GM21515 (cell line): ENCODE data around the gene DNAH3.
"Not testable (repeated sequence)": the region's sequence is repeated elsewhere in the genome, so short reads cannot be mapped to it uniquely, and the experiment has no call there.

ENCODE experiments used
- ATAC-seq: cut with Tn5 transposase; IDR thresholded peaks from one replicate; pipeline ENCODE4 v1.9.1; 2021; ENCODE audit not compliant: unreplicated experiment

The DNAH3 gene

DNA sequence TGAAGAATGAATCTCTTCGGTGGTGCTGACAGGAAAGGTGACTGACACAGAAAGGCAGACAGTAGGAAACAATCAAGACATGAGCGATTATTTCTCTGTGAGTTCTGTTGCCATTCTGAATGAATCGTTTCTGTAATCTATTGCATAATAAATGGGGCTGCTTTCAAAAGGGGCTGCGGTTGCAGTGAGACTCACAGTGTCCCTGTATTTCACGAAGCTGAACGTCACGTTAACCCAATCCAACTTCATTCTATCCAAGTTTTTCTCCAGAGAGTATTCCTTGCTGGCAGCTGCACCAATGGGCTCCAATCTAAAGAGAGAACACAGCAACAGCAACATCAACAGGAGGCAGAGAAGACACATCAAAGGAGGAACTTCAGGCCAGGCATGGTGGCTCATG, 75.4 kb downstream of the DNAH3 start:
- no peak for ATAC-seq

DNA sequence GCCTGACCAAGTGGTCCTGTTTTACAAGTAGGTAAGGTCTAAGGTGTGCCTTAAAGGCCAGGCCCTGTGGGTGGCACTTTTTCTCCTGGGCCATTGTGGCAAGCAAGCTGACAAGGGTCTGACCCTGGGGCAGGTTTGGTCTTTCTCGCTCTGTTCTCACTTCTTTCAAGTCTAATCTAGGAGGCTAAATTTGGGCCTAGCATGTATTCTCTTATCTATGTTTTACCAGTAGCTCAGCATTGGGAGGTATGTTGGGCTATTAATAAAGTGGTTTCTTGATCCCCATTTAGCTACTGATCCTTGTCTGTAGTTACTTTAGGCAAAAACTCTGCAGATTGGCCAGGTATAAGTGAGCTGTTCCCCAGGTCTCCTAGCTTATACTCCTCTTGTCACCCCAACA, 77.7 kb downstream of the DNAH3 start:
- no peak for ATAC-seq

GRCh38 chr16:21071741-21072140, 78.9 kb downstream of the DNAH3 start:
- ATAC-seq, result no peak

- ATAC-seq, result no peak
Measured at GRCh38 chr16:21070564-21070963, 80.1 kb downstream of the DNAH3 start.

- no peak for ATAC-seq
Measured at GRCh38 chr16:21069986-21070385, 80.7 kb downstream of the DNAH3 start.

DNA sequence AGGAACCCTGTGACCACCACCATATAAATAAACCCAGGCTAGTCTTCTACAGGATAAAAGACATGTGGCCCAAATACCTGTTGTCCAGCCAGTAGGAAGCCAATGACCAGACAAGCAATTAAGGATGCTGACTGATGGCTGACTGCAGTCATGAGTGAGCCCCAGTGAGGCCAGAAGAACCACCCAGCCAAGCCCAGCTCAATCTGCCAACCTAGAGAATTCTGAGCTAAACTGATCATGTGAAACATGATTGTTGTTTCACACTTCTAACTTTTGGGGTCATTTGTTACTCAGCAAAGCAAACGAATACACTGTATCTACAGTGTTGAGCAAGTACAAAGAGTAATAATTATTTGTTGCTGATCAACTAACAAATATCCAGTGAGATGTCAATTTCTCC, 86.4 kb downstream of the DNAH3 start:
- no peak for ATAC-seq

DNA sequence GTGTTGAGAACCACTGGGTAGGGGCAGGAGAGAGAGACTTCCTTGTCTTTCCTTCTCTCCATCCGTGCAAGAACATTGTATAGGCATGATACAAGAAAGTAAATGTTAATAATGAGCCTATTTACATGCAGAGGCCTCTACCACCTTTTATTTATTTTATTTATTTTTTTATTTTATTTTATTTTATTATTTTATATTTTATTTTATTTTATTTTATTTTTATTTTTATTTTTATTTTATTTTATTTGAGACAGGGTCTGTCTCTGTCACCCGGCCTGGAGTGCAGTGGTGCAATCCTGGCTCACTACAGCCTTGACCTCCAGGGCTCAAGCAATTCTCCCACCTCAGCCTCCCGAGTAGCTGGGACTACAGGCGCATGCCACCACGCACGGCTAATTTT, 87.3 kb downstream of the DNAH3 start:
- ATAC-seq, result not testable (repeated sequence)

- no peak for ATAC-seq
Measured at GRCh38 chr16:21060027-21060510, 90.6 kb downstream of the DNAH3 start.

DNA sequence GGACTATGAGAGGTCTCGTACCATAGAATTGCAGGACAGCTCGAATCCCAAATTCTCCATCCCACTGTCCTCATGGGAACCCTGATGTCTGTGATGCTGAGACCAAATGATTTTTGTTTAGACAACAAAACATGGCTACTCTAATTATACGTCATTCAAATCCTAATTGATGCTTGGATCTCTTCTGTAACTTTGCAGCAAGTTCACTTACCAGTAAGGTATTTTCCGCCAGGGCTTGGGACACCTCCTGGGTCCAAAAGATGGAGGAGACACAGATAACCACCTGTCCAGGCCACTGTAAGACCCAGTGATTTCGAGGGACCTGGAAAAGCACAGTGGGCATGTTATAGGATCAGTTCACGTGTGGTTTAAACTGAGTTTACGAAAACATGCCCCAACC, 92.8 kb downstream of the DNAH3 start:
- no peak for ATAC-seq

DNA sequence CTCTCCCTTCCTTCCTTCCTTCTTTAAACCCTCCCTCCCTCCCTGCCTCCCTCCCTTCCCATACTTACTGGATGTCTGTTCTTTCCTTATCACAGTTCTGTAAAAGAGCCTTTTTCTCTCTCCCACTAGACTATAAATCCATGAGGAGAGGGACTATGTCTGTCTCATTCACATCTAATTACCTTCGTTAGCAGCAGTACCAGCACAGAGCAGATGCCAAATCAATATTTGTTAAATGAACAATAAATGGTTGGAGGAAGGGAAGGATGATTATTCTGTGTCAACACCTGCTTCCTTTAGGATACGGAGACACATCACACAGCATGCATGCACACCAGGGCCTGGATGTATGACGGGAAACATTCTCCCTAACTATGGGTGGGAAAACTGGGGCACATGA, 94.2 kb downstream of the DNAH3 start:
- ATAC-seq, result no peak

DNA sequence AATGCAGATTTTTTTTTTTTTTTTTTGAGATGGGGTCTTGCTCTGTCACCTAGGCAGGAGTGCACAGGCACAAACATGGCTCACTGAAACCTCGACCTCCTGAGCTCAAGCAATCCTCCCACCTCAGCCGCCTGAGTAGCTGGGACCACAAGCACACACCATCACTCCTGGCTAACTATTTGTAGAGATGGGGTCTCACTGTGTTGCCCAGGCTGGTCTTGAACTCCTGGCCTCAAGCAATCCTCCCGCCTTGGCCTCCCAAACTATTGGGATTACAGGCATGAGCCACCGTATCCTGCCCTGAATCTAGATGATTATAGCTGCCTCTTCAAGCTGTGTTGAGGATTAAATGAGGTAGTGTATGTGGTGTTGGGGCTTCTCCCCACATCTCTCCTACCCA, 94.9 kb downstream of the DNAH3 start:
- ATAC-seq, result not testable (repeated sequence)

GRCh38 chr16:21053590-21053989, 97.1 kb downstream of the DNAH3 start:
- ATAC-seq, result no peak

DNA sequence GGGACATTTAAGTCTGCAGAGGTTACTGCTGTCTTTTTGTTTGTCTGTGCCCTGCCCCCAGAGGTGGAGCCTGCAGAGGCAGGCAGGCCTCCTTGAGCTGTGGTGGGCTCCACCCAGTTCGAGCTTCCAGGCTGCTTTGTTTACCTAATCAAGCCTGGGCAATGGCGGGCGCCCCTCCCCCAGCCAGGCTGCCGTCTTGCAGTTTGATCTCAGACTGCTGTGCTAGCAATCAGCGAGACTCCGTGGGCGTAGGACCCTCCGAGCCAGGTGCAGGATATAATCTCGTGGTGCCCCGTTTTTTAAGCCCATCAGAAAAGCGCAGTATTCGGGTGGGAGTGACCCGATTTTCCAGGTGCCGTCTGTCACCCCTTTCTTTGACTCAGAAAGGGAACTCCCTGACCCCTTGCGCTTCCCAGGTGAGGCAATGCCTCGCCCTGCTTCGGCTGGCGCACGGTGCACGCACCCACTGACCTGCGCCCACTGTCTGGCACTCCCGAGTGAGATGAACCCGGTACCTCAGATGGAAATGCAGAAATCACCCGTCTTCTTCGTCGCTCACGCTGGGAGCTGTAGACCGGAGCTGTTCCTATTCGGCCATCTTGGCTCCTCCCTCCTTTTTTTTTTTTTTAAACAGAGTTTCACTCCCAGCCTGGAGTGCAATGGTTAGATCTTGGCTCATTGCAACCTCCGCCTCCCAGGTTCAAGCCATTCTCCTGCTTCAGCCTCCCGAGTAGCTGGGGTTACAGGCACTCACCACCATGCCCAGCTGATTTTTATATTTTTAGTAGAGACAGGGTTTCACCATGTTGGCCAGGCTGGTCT, 102.3 kb downstream of the DNAH3 start:
- ATAC-seq, result not testable (repeated sequence)

DNA sequence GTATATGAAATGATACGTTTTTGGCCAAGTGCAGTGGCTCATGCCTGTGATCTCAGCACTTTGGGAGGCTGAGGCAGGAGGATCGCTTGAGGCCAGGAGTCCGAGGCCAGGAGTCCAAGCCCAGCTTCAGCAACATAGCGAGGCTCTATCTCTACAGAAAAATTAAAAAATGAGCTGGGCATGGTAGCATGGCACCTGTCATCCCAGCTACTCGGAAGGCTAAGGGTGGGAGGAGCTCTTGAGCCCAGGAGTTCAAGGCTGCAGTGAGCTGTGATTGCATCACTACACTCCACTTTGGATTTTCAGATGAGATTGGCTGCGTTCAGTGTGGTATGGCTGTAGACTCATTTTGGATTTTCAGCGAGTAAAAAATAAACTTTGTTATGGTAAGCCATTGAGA, 112.4 kb downstream of the DNAH3 start:
- no peak for ATAC-seq

DNA sequence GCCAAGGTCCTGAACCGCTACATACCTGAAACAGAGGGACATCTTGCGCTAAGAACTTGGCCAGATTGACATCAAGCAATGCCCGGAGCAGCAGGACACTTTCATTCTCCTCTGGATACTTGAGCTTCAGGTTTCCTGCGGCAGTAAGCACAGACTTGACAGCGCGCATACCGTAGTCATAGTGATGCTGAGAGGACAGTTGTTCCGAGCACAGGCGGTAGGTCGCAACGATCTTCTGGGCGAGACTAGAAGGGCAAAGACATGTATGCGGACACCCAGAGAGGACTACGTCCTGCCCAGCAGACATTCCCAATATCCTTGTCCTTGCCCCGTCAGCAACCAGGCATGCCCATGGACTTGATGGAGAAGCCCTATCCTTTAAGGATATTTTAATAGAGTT, 112.9 kb downstream of the DNAH3 start:
- no peak for ATAC-seq

DNA sequence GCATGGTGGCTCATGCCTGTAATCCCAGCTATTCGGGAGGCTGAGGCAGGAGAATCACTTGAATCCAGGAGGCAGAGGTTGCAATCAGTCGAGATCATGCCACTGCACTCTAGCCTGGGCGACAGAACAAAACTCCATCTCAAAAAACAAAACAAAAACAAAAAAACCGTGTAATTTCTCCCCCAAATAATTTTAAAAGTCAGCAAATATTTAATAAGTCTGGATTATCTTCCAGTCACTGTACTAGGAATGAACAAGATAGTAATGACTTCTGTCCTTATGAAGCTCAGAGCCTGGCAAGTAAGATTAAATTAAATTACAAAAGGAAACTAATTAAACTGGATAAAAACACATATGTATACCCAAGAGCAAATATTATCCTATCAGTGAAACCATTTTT, 113.5 kb downstream of the DNAH3 start:
- ATAC-seq, result no peak

DNA sequence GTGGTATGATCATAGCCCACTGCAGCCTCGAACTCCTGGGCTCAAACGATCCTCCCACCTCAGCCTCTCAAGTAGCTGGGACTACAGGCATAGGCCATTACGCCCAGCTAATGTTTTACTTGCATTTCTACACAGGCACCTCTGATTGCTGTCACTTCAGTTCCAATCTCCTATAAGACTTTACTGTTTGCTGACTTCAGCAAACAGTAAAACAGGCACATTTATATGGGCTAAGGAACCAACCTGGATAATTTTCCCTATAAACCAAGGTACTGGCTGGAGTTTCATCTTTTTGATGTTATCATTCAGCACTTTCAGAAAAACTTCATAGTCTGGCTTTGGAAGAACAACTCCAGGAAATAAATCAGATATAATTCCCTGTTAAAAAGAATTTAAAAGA, 114.2 kb downstream of the DNAH3 start:
- no peak for ATAC-seq

DNA sequence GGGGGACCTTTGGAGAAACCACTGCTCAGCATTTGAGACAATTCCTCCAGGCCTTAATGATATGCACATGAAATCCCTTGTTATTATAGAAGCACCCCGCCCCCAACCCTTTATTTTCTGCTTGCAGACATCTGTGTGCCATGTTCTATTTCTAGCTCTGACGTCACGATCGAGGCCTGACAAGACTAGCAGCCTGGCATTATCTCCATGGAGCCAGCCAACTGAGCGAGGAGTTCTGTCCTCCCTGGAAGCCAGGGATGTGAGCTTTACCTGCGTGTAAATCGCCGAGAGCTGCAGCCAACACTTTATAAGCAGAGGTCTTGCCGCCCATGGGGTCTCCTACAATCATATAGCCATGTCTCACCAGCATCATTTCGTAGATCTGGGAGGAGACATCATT, 116.9 kb downstream of the DNAH3 start:
- ATAC-seq, result no peak

DNA sequence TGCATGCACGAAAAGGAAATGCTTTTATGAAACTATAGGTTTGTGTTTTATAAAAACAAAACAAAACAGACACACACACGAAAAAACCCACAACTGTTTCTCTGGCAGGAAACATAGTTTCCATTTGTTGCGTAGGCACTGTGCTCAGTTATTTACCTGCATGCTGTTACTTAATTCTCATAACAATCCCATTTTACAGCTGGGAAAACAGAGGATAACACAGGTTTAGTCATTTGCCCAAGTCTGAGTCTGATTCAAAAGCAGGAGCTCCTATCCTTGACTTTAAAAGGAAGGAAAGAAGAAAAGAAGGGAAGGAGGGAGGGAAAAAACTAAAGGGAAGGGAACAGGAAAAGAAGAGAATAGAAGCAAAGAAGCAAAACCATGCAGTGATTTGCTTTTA, 117.4 kb downstream of the DNAH3 start:
- ATAC-seq, result no peak

DNA sequence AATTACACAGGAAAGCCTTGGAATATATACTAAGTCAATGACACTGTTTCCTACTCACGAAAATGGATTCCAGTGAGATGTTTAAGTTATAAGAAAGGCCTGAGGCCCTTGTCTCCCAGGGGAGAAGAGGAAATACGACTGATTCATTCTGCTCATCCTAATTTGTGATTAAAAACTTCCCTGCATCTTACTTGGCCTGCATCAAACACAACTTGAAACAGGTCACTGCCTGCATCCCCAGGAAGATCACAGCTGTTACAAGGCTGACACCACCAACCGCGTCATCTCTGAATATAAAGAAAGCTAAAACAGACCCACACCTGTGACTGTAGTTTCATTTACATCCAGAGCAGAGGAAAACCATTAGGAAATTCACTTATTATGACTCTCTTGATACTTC, 121.9 kb downstream of the DNAH3 start:
- ATAC-seq, result no peak

DNA sequence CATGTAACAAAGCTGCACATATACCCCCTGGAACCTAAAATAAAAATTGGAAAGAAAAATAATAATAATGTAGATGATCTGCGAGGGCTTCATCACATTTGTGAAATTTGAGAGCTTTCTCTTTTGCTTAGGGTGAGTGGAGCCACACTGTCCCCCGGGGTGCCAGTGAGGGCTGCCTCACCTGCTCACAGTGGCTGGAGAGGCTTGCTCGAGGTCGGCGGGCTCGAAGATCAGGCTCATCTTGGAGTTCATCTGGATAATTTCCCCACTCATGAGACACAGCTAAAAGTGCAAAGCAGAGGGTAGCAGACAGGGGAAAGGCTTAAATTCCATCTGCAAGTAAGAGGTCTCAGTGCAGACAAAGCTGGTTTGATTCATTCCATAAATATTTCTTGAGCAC, 123.8 kb downstream of the DNAH3 start:
- ATAC-seq, result no peak

GRCh38 chr16:21023509-21024202, 127.0 kb downstream of the DNAH3 start:
- no peak for ATAC-seq
